OCI-LY1 (cell line): ENCODE results near the gene JMJD4.

ENCODE experiments used
- H2AFZ ChIP-seq: fragments of 200-600 bp; sonication (generic), shearing (Covaris generic); 2 replicates; pipeline ENCODE4 v1.6.0; 2014; ENCODE audit warnings: antibody characterized with exemption, mild to moderate bottlenecking, low read length
- H3F3A ChIP-seq: fragments of 200-600 bp; sonication (generic), shearing (Covaris generic); 2 replicates; pipeline ENCODE4 v1.6.0; 2014; ENCODE audit warnings: mild to moderate bottlenecking, antibody characterized with exemption, low read length, moderate library complexity; ENCODE audit not compliant: insufficient read depth
- H3K27ac ChIP-seq: fragments of 200-600 bp; sonication (generic); 2 replicates; pipeline ENCODE4 v1.5.1; 2014; ENCODE audit warnings: low read length, mixed run types, mild to moderate bottlenecking, low read depth; ENCODE audit not compliant: poor library complexity, severe bottlenecking
- H3K27me3 ChIP-seq: fragments of 200-600 bp; sonication (generic); 2 replicates; pipeline ENCODE4 v1.6.0; 2014; ENCODE audit warnings: antibody characterized with exemption, mild to moderate bottlenecking, low read length, moderate library complexity; ENCODE audit not compliant: insufficient read depth
- H3K36me3 ChIP-seq: fragments of 200-600 bp; sonication (generic); 2 replicates; pipeline ENCODE4 v1.6.1; 2014; ENCODE audit warnings: mild to moderate bottlenecking, antibody characterized with exemption, low read length, moderate library complexity, mixed read lengths; ENCODE audit not compliant: insufficient read depth
- H3K4me1 ChIP-seq: fragments of 200-600 bp; sonication (generic); 2 replicates; pipeline ENCODE4 v1.5.1; 2014; ENCODE audit warnings: mild to moderate bottlenecking, low read length, moderate library complexity; ENCODE audit not compliant: insufficient read depth, severe bottlenecking
- H3K4me2 ChIP-seq: fragments of 200-600 bp; sonication (generic), shearing (Covaris generic); 2 replicates; pipeline ENCODE4 v1.6.1; 2014; ENCODE audit warnings: low read length
- H3K4me3 ChIP-seq: fragments of 200-600 bp; sonication (generic); 2 replicates; pipeline ENCODE4 v1.5.1; 2014; ENCODE audit warnings: low read length, low read depth, mild to moderate bottlenecking, mixed read lengths; ENCODE audit not compliant: poor library complexity, severe bottlenecking
- H3K79me2 ChIP-seq: fragments of 200-600 bp; shearing (Covaris generic); 2 replicates; pipeline ENCODE4 v1.6.1; 2016; ENCODE audit warnings: mixed run types, low read length, mixed read lengths; ENCODE audit not compliant: insufficient read depth
- H3K9ac ChIP-seq: fragments of 200-600 bp; sonication (generic), shearing (Covaris generic); 2 replicates; pipeline ENCODE4 v1.6.1; 2014; ENCODE audit warnings: mild to moderate bottlenecking, low read length, mixed read lengths
- H3K9me2 ChIP-seq: fragments of 200-600 bp; sonication (generic), shearing (Covaris generic); 2 replicates; pipeline ENCODE4 v1.6.1; 2014; ENCODE audit warnings: low read depth, mild to moderate bottlenecking, low read length, mixed read lengths
- H3K9me3 ChIP-seq: fragments of 200-600 bp; shearing (Covaris generic); 2 replicates; pipeline ENCODE4 v1.6.1; 2014; ENCODE audit warnings: low read length, mixed read lengths
- H4K20me1 ChIP-seq: fragments of 200-600 bp; sonication (generic), shearing (Covaris generic); 2 replicates; pipeline ENCODE4 v1.6.0; 2016; ENCODE audit warnings: mild to moderate bottlenecking, low read length; ENCODE audit not compliant: insufficient read depth
- CTCF ChIP-seq: fragments of 200-600 bp; sonication (generic), shearing (Covaris generic); IDR thresholded peaks from 2 replicates; pipeline ENCODE4 v1.5.1; 2017; ENCODE audit warnings: mild to moderate bottlenecking, antibody characterized with exemption, low read length, moderate library complexity, mixed read lengths
- EZH2 ChIP-seq: fragments of 200-600 bp; sonication (generic), shearing (Covaris generic); IDR thresholded peaks from 2 replicates; pipeline ENCODE4 v1.8.0; 2017; ENCODE audit warnings: borderline replicate concordance, mixed run types, mild to moderate bottlenecking, antibody characterized with exemption, low read length, moderate library complexity, mixed read lengths

JMJD4 gene

GRCh38 chr1:227762231-227762911, 27.3 kb upstream of the JMJD4 start:
- H3K36me3 ChIP-seq = peaks cover 47% of the 10 kb centered on the region
- H3K9me3 ChIP-seq = no peaks in the 10 kb centered on the region
- no peaks in the 10 kb centered on the region for H3K79me2 ChIP-seq
- H3K4me1 ChIP-seq = peaks cover 4% of the 10 kb centered on the region
- no peak overlapping the region for H3K27ac ChIP-seq
- H3K27me3 ChIP-seq = no peaks in the 10 kb centered on the region
- no peaks in the 10 kb centered on the region for H3K9me2 ChIP-seq
- H4K20me1 ChIP-seq = no peaks in the 10 kb centered on the region
- no peak overlapping the region for H3K4me3 ChIP-seq
- H3F3A ChIP-seq = no peaks in the 10 kb centered on the region
- no peak overlapping the region for H2AFZ ChIP-seq
- no peak overlapping the region for H3K4me2 ChIP-seq
- TF ChIP-seq EZH2 = no peak
- TF ChIP-seq CTCF = peak; percentile 96
- no peak overlapping the region for H3K9ac ChIP-seq

GRCh38 chr1:227761621-227762230, 26.6 kb upstream of the JMJD4 start:
- TF ChIP-seq EZH2 (no peak), CTCF (no peak)
- H3K9me3 ChIP-seq = no peaks in the 10 kb centered on the region
- no peaks in the 10 kb centered on the region for H3K27me3 ChIP-seq
- no peak overlapping the region for H3K9ac ChIP-seq
- H3K4me2 ChIP-seq = no peak overlapping the region
- no peak overlapping the region for H2AFZ ChIP-seq
- H3K79me2 ChIP-seq = no peaks in the 10 kb centered on the region
- H3F3A ChIP-seq = no peaks in the 10 kb centered on the region
- no peaks in the 10 kb centered on the region for H3K9me2 ChIP-seq
- H4K20me1 ChIP-seq = no peaks in the 10 kb centered on the region
- H3K4me3 ChIP-seq = no peak overlapping the region
- no peak overlapping the region for H3K27ac ChIP-seq
- peaks cover 4% of the 10 kb centered on the region for H3K4me1 ChIP-seq
- peaks cover 45% of the 10 kb centered on the region for H3K36me3 ChIP-seq

- H3K4me3 ChIP-seq = no peak overlapping the region
- peaks cover 51% of the 10 kb centered on the region for H3K36me3 ChIP-seq
- H3K9ac ChIP-seq = no peak overlapping the region
- no peaks in the 10 kb centered on the region for H3K27me3 ChIP-seq
- no peaks in the 10 kb centered on the region for H3K79me2 ChIP-seq
- no peaks in the 10 kb centered on the region for H3F3A ChIP-seq
- no peak overlapping the region for H2AFZ ChIP-seq
- H3K4me1 ChIP-seq = peaks cover 4% of the 10 kb centered on the region
- H4K20me1 ChIP-seq = no peaks in the 10 kb centered on the region
- H3K27ac ChIP-seq = no peak overlapping the region
- TF ChIP-seq EZH2 (no peak), CTCF (no peak)
- H3K9me3 ChIP-seq = no peaks in the 10 kb centered on the region
- H3K9me2 ChIP-seq = no peaks in the 10 kb centered on the region
- no peak overlapping the region for H3K4me2 ChIP-seq
Measured at GRCh38 chr1:227760377-227760776, 25.3 kb upstream of the JMJD4 start.
